GM12878 (cell line): Measurements from ENCODE around the gene HSD3B1. TPM values are rescaled to one million over a fixed set of nuclear protein-coding genes. Genes with fewer than 3 reads are reported as not detected.

Experiments used
- ATAC-seq: fragments of 200-7000 bp; cut with Tn5 transposase; 3 replicates; pipeline ENCODE4 v1.9.1; 2020; ENCODE audit warnings: mild to moderate bottlenecking, moderate library complexity
- BruUV-seq: library from RNA; stranded (reverse); fragments of 400-500 nt; replicated peaks from 2 replicates; lab custom pipeline; 2021; lab: Mats Ljungman, UMichigan
- CTCF ChIA-PET: fragments of 300-600 bp; sonication (Branson Sonifier 250); formaldehyde crosslinking; extraction: SDS; loops from one replicate; lab custom pipeline; 2021; ENCODE audit warnings: inconsistent platforms; lab: Yijun Ruan, JAX
- POLR2A ChIA-PET: fragments of 350-600 bp; formaldehyde crosslinking; extraction: SDS; loops from one replicate; lab custom pipeline; 2021; ENCODE audit warnings: inconsistent platforms; lab: Charles Lee
- RAD21 ChIA-PET: fragments of 300-600 bp; sonication (Branson Sonifier 250); formaldehyde crosslinking; loops from one replicate; lab custom pipeline; 2023; ENCODE audit warnings: antibody characterized with exemption; ENCODE audit not compliant: unreplicated experiment; lab: Charles Lee
- SMC1A ChIA-PET: fragments of 300-600 bp; sonication (Branson Sonifier 250); formaldehyde crosslinking; loops from one replicate; lab custom pipeline; 2023; ENCODE audit not compliant: unreplicated experiment, uncharacterized antibody; lab: Charles Lee
- DNase-seq: peaks from one replicate; pipeline ENCODE4 v3.0.0-alpha.2; 2011; ENCODE audit warnings: low read depth, low spot score
- FAIRE-seq: peaks from 3 replicates; lab custom pipeline; 2011; peaks lifted over from hg19 to GRCh38; lab: Jason Lieb, UNC
- H2AFZ ChIP-seq: 2 replicates; pipeline ENCODE4 v1.6.0; 2011; ENCODE audit warnings: low read depth, low read length, control low read depth; ENCODE audit not compliant: control insufficient read depth
- H3K27ac ChIP-seq: 2 replicates; pipeline ENCODE4 v1.5.1; 2011; ENCODE audit warnings: control low read depth; ENCODE audit not compliant: control insufficient read depth, insufficient read depth
- H3K27me3 ChIP-seq, 2 experiments: replicated peaks in 1 of 2; 2 replicates each; pipeline versions ENCODE4 v1.6.0 to v1.6.1; 2011; ENCODE audit warnings: low read length in 1 of 2; ENCODE audit not compliant: control insufficient read depth in 2 of 2, insufficient read depth in 2 of 2
- H3K36me3 ChIP-seq, 2 experiments: 2 replicates each; pipeline ENCODE4 v1.5.1; 2011; ENCODE audit warnings: low read length in 1 of 2; ENCODE audit not compliant: control insufficient read depth in 2 of 2, insufficient read depth in 2 of 2
- H3K4me1 ChIP-seq: 2 replicates; pipeline ENCODE4 v1.6.1; 2011; ENCODE audit warnings: mild to moderate bottlenecking, low read length, moderate library complexity, mixed read lengths; ENCODE audit not compliant: control insufficient read depth, insufficient read depth
- H3K4me2 ChIP-seq: 2 replicates; pipeline ENCODE4 v1.6.0; 2011; ENCODE audit warnings: control low read depth; ENCODE audit not compliant: control insufficient read depth, insufficient read depth
- H3K4me3 ChIP-seq: fragments of 200-600 bp; sonication (generic); 2 replicates; pipeline ENCODE4 v1.5.1; 2016
- H3K79me2 ChIP-seq: 2 replicates; pipeline ENCODE4 v1.6.0; 2011; ENCODE audit warnings: low read length; ENCODE audit not compliant: control insufficient read depth, insufficient read depth
- H3K9ac ChIP-seq: 2 replicates; pipeline ENCODE4 v1.8.0; 2011; ENCODE audit warnings: low read length, control low read depth, mixed read lengths; ENCODE audit not compliant: control insufficient read depth, insufficient read depth
- H3K9me3 ChIP-seq: replicated peaks from 3 replicates; pipeline ENCODE4 v1.5.1; 2011; ENCODE audit warnings: mild to moderate bottlenecking, low read length; ENCODE audit not compliant: control insufficient read depth, insufficient read depth
- H4K20me1 ChIP-seq: 2 replicates; pipeline ENCODE4 v1.6.0; 2011; ENCODE audit not compliant: control insufficient read depth, insufficient read depth
- BCL11A ChIP-seq: IDR thresholded peaks from 2 replicates; pipeline ENCODE4 v1.6.1; 2011; ENCODE audit warnings: low read depth, low read length
- CHD4 ChIP-seq: fragments of 200-600 bp; sonication (generic); IDR thresholded peaks from 2 replicates; pipeline ENCODE4 v1.6.1; 2016; ENCODE audit warnings: mild to moderate bottlenecking
- EZH2 ChIP-seq: IDR thresholded peaks from 2 replicates; pipeline ENCODE4 v1.6.1; 2012; ENCODE audit warnings: low read depth, mild to moderate bottlenecking, control low read depth, inconsistent platforms, low read length, borderline replicate concordance; ENCODE audit not compliant: control insufficient read depth
- GABPA ChIP-seq: IDR thresholded peaks from 2 replicates; pipeline ENCODE4 v1.6.1; 2014; ENCODE audit warnings: antibody characterized with exemption, low read depth, mild to moderate bottlenecking, inconsistent platforms
- MTA2 ChIP-seq: fragments of 450-650 bp; IDR thresholded peaks from 2 replicates; pipeline ENCODE4 v1.6.1; 2016; ENCODE audit warnings: low read depth, mild to moderate bottlenecking, moderate library complexity
- MYB ChIP-seq: fragments of 150-350 bp; IDR thresholded peaks from 2 replicates; pipeline ENCODE4 v1.6.1; 2014; ENCODE audit warnings: mild to moderate bottlenecking, low read depth, low read length, borderline replicate concordance
- NFIC ChIP-seq: IDR thresholded peaks from 2 replicates; pipeline ENCODE4 v1.6.1; 2012; ENCODE audit warnings: low read depth, mild to moderate bottlenecking, inconsistent platforms, low read length, moderate library complexity
- PBX3 ChIP-seq: IDR thresholded peaks from 2 replicates; pipeline ENCODE4 v1.6.1; 2011; ENCODE audit warnings: mild to moderate bottlenecking, low read depth, low read length, moderate library complexity; ENCODE audit not compliant: insufficient replicate concordance
- POU2F2 ChIP-seq: IDR thresholded peaks from 3 replicates; pipeline ENCODE4 v1.6.1; 2011; ENCODE audit warnings: low read depth, mild to moderate bottlenecking, low read length, borderline replicate concordance
- RBBP5 ChIP-seq: fragments of 200-600 bp; sonication (generic); conservative IDR thresholded peaks from 2 replicates; pipeline ENCODE4 v1.6.1; 2016
- RCOR1 ChIP-seq: conservative IDR thresholded peaks from 2 replicates; pipeline ENCODE4 v1.6.1; 2012; ENCODE audit warnings: low read depth, low read length, improper control_type of control experiment
- RELA ChIP-seq: fragments of 450-650 bp; IDR thresholded peaks from 2 replicates; pipeline ENCODE4 v1.8.0; 2014; ENCODE audit warnings: borderline replicate concordance; ENCODE audit not compliant: partially characterized antibody
- SMC3 ChIP-seq: IDR thresholded peaks from 2 replicates; pipeline ENCODE4 v1.6.1; 2011; ENCODE audit warnings: low read length, improper control_type of control experiment, borderline replicate concordance
- SUPT20H ChIP-seq: IDR thresholded peaks from 2 replicates; pipeline ENCODE4 v1.6.1; 2011; ENCODE audit warnings: low read depth, mild to moderate bottlenecking, low read length, moderate library complexity, borderline replicate concordance; ENCODE audit not compliant: control insufficient read depth
- ZNF207 ChIP-seq: fragments of 450-650 bp; IDR thresholded peaks from 2 replicates; pipeline ENCODE4 v1.6.1; 2014; ENCODE audit warnings: antibody characterized with exemption, mild to moderate bottlenecking, borderline replicate concordance
- in situ Hi-C: fragments of 300-500 bp; cut with MboI; formaldehyde crosslinking; loops from 9 replicates; pipeline ENCODE4 v1.14.3; 2018; ENCODE audit warnings: mixed read lengths
- intact Hi-C: fragments of 100-400 bp; cut with micrococcal nuclease; formaldehyde crosslinking; loops from one replicate; pipeline ENCODE4 v1.14.2; 2022; ENCODE audit not compliant: unreplicated experiment
- polyA plus RNA-seq, 11 experiments: library from polyadenylated mRNA; depleted of rRNA in 4 of 11; unstranded in 6 of 11; stranded (reverse) in 5 of 11; fragments of >200 nt; fragmentation: Nextera tagmentation in 4 of 11; fragmentation: Illumina TruSeq in 1 of 11; extraction: Ambion mirVana in 4 of 11; extraction: Trizol in 1 of 11; gene quantifications; 1 replicate in 1 of 11; 2 replicates in 10 of 11; pipeline versions ENCODE4 v1.2.1 to v1.2.3, GENCODE V29; 2011 to 2016; ENCODE audit warnings: inconsistent platforms in 2 of 11, missing spikeins in 2 of 11, low read depth in 1 of 11
- total RNA-seq, 4 experiments: library from RNA; depleted of rRNA in 3 of 4; stranded (reverse); fragments of >200 nt in 3 of 4; fragmentation: Illumina TruSeq in 1 of 4; extraction: Trizol in 1 of 4; gene quantifications; 2 replicates each; pipeline versions ENCODE4 v1.2.1 to v1.2.3, GENCODE V29; 2013 to 2021
- TF ChIP-seq, protein P1 (sequence below): IDR thresholded peaks from 2 replicates; pipeline ENCODE4 v1.6.1; 2012; ENCODE audit warnings: low read depth, low read length, improper control_type of control experiment

The HSD3B1 gene
- total and polyA plus RNA-seq, 10 of the 15 experiments (the other 5 are each of a cell fraction or from before 2014, with no cell fraction given) = not detected

DNA sequence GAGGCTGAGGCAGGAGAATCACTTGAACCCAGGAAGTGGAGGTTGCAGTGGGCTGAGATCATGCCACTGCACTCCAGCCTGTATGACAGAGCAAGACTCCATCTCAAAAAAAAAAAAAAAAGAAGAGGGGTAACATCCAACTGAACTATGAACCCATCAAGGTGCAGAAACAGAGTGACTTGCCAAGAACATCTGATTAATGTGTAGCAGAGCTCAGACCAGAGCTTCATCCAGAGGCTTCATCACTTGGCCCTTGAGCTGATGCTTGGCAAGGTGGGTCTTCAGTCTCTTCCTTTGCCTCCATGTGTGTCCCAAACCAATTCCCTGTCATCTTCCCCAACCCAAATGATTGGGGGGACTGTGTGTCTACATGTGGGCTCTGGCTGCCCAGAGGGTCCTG, 32.6 kb downstream of the HSD3B1 start:
- ChIA-PET POLR2A (no interaction called here), SMC1A (no interaction called here), RAD21 (no interaction called here), CTCF (interaction anchor here (1.0 kb wide), 1 partner anchor 9 kb away, joined by 4 read pairs; no protein-coding TSS in a partner anchor)
- FAIRE-seq (no peak), ATAC-seq (no peak), DNase-seq (no peak)
- no TSS peak for BruUV-seq
- no peak overlapping the region for H3K4me2 ChIP-seq
- intact Hi-C loops = loop anchor here (5.0 kb wide), 1 partner anchor 257 kb away; no protein-coding TSS in a partner anchor
- no peaks in the 10 kb centered on the region for H3K9me3 ChIP-seq
- no peaks in the 10 kb centered on the region for H3K79me2 ChIP-seq
- H3K27ac ChIP-seq = no peak overlapping the region
- H3K4me3 ChIP-seq = no peak overlapping the region
- TF ChIP-seq GABPA (no peak), RCOR1 (no peak), SMC3 (no peak), PBX3 (no peak), ZNF207 (no peak), NFIC (no peak), MYB (no peak), RELA (no peak), CHD4 (no peak), EZH2 (no peak), POU2F2 (no peak), BCL11A (no peak), SUPT20H (no peak), RBBP5 (no peak), MTA2 (no peak)
- TF ChIP-seq, protein P1, sequence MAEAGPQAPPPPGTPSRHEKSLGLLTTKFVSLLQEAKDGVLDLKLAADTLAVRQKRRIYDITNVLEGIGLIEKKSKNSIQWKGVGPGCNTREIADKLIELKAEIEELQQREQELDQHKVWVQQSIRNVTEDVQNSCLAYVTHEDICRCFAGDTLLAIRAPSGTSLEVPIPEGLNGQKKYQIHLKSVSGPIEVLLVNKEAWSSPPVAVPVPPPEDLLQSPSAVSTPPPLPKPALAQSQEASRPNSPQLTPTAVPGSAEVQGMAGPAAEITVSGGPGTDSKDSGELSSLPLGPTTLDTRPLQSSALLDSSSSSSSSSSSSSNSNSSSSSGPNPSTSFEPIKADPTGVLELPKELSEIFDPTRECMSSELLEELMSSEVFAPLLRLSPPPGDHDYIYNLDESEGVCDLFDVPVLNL = no peak
- H3K36me3 ChIP-seq = no peaks in the 10 kb centered on the region
- H3K9ac ChIP-seq = no peak overlapping the region
- no peak overlapping the region for H2AFZ ChIP-seq
- H3K4me1 ChIP-seq = no peaks in the 10 kb centered on the region
- in situ Hi-C loops = no loop called here
- peaks cover 0 to 4% of the 10 kb centered on the region in 2 experiments; a peak in 1 of 4 replicates for H3K27me3 ChIP-seq
- H4K20me1 ChIP-seq = no peaks in the 10 kb centered on the region
